Ishikawa (cell line): ENCODE measurements around the gene CHMP4B.

Experiments
- EP300 ChIP-seq: IDR thresholded peaks from 2 replicates; pipeline ENCODE4 v1.6.1; 2012; ENCODE audit warnings: borderline replicate concordance
- NFIC ChIP-seq: IDR thresholded peaks from 2 replicates; pipeline ENCODE4 v1.6.1; 2012
- TCF12 ChIP-seq: IDR thresholded peaks from 2 replicates; pipeline ENCODE4 v1.6.1; 2012; ENCODE audit warnings: low read depth
- YY1 ChIP-seq: IDR thresholded peaks from 2 replicates; pipeline ENCODE4 v1.6.1; 2012; ENCODE audit warnings: low read depth

DNA sequence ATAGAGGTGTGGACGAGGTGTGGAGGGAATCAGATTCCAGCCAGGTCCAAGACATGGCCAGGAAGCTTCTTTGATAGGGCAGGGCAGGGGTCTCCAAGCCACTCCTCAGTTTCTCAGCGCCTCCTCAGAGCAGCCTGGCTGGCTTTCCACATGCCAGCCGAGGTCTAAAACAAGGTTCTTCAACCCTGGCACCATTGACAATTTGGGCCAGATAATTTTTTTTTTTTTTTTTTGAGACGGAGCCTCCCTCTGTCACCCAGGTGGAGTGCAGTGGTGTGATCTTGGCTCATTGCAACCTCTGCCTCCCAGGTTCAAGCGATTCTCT, 21.3 kb upstream of the CHMP4B start:
- TF ChIP-seq NFIC (no peak), YY1 (no peak), TCF12 (no peak; the same call in 1 of the 2 replicates), EP300 (no peak)
